Karpas-422 (cell line): Measurements from ENCODE around the gene CAMK2G. TPM values are rescaled to one million over a fixed set of nuclear protein-coding genes. Genes with fewer than 3 reads are reported as not detected.
A peak's percentile ranks its signal among the peaks of the same experiment; 100 is the strongest.

Experiments used
- DNase-seq: peaks from one replicate; pipeline ENCODE4 v3.0.0-alpha.2; 2015
- H2AFZ ChIP-seq: fragments of 200-600 bp; sonication (generic); 2 replicates; pipeline ENCODE4 v1.6.1; 2014; ENCODE audit warnings: antibody characterized with exemption, low read length, mixed read lengths
- H3K27ac ChIP-seq: fragments of 200-600 bp; sonication (generic); 2 replicates; pipeline ENCODE4 v1.5.1; 2014; ENCODE audit warnings: mild to moderate bottlenecking, low read length, moderate library complexity
- H3K27me3 ChIP-seq: fragments of 200-600 bp; sonication (generic); 2 replicates; pipeline ENCODE4 v1.6.1; 2014; ENCODE audit warnings: low read length, mixed read lengths
- H3K36me3 ChIP-seq: fragments of 200-600 bp; sonication (generic); 2 replicates; pipeline ENCODE4 v1.6.1; 2014; ENCODE audit warnings: low read length, mixed read lengths; ENCODE audit not compliant: insufficient read depth
- H3K4me1 ChIP-seq: fragments of 200-600 bp; sonication (generic); 2 replicates; pipeline ENCODE4 v1.6.1; 2014; ENCODE audit warnings: mild to moderate bottlenecking, low read length, mixed read lengths
- H3K4me2 ChIP-seq: fragments of 200-600 bp; sonication (generic); 2 replicates; pipeline ENCODE4 v1.6.1; 2014; ENCODE audit warnings: low read length, low read depth, mild to moderate bottlenecking; ENCODE audit not compliant: poor library complexity, severe bottlenecking
- H3K4me3 ChIP-seq: fragments of 200-600 bp; sonication (generic); 2 replicates; pipeline ENCODE4 v1.5.1; 2014; ENCODE audit warnings: mild to moderate bottlenecking, antibody characterized with exemption, low read length, mixed read lengths
- H3K79me2 ChIP-seq: fragments of 200-600 bp; sonication (generic); 2 replicates; pipeline ENCODE4 v1.6.1; 2014; ENCODE audit warnings: mild to moderate bottlenecking, low read length, mixed read lengths
- H3K9ac ChIP-seq: fragments of 200-600 bp; sonication (generic); 2 replicates; pipeline ENCODE4 v1.6.0; 2014; ENCODE audit warnings: low read length
- H3K9me2 ChIP-seq: fragments of 200-600 bp; sonication (generic), shearing (Covaris generic); replicated peaks from 2 replicates; pipeline ENCODE4 v1.6.0; 2014; ENCODE audit warnings: mild to moderate bottlenecking, low read length, moderate library complexity; ENCODE audit not compliant: insufficient read depth
- H3K9me3 ChIP-seq: fragments of 300-700, 200-600 bp; sonication (generic); 2 replicates; pipeline ENCODE4 v1.6.1; 2014; ENCODE audit warnings: low read length, mixed read lengths
- H4K20me1 ChIP-seq: fragments of 200-600 bp; sonication (generic); 2 replicates; pipeline ENCODE4 v1.6.1; 2014; ENCODE audit warnings: mild to moderate bottlenecking, antibody characterized with exemption, low read length, low read depth; ENCODE audit not compliant: insufficient read depth
- small RNA-seq: library from RNA; depleted of rRNA; stranded (forward); fragments of <200 nt; gene quantifications from one replicate; pipeline ENCODE3, GENCODE V24; 2014
- total RNA-seq: library from RNA; depleted of rRNA; stranded (reverse); fragments of >200 nt; shearing (Covaris generic); gene quantifications from 2 replicates; pipeline ENCODE4 v1.2.3, GENCODE V29; 2014; ENCODE audit warnings: low replicate concordance; rRNA removed

Gene CAMK2G
- total RNA-seq, 1 experiment from 2014 or later, result 28.2 TPM

DNA sequence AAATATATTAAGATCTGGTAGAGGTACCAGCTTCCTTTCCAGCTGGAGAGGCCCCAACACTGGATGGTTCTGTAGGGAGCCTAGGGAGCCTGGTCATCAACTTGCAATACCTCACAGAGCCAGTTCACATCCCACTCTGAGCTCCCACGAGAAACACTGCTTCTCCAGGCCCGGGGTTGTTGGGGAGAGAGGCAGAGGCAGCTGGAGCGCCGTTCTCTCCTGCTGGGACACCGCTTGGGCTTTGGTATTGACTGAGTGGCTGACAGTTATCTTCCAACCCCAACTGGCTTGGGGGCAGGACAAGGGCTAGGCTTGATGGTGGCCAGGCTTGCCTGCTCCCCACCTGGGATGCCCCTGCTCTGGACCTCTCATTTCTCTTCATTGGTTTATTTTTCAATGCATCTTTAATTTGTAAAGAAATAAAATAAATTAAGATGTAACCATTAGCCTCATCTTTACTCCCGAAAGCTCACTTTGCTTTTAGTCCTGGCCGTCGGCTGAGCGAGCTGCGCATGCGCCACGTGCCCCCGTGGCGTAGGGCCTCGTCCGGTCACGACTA, 102.6 kb downstream of the CAMK2G start:
- Histone ChIP-seq H4K20me1 (peaks cover 4% of the 10 kb centered on the region; the same call in 1 of the 2 replicates), H3K4me2 (peak overlapping the region; percentile 99), H3K79me2 (peaks cover 43% of the 10 kb centered on the region)

GRCh38 chr10:73769396-73769795, 105.0 kb downstream of the CAMK2G start:
- Histone ChIP-seq H3K9me3 (no peaks in the 10 kb centered on the region), H3K27ac (peak overlapping the region; percentile 59), H3K4me3 (peak overlapping the region; percentile 24; the same call in 1 of the 2 replicates), H3K79me2 (peaks cover 22% of the 10 kb centered on the region), H2AFZ (no peak overlapping the region), H3K9me2 (no peaks in the 10 kb centered on the region), H3K36me3 (peaks cover 27% of the 10 kb centered on the region; the same call in 1 of the 2 replicates), H3K4me1 (peaks cover 37% of the 10 kb centered on the region), H3K27me3 (no peaks in the 10 kb centered on the region), H3K9ac (peak overlapping the region; percentile 42), H4K20me1 (no peaks in the 10 kb centered on the region), H3K4me2 (peak overlapping the region; percentile 46)
- no peak for DNase-seq

More for the DNA sequence above, 102.6 kb downstream of the CAMK2G start:
- H3K4me1 ChIP-seq, result peaks cover 53% of the 10 kb centered on the region
- H3K27me3 ChIP-seq, result no peaks in the 10 kb centered on the region
- DNase-seq, result peak; percentile 90
- peak overlapping the region; percentile 79 for H3K27ac ChIP-seq
- peaks cover 38% of the 10 kb centered on the region for H3K36me3 ChIP-seq
- H3K4me3 ChIP-seq, result peak overlapping the region; percentile 89
- no peaks in the 10 kb centered on the region for H3K9me2 ChIP-seq
- H2AFZ ChIP-seq, result peak overlapping the region; percentile 76
- H3K9me3 ChIP-seq, result no peaks in the 10 kb centered on the region
- H3K9ac ChIP-seq, result peak overlapping the region; percentile 85

DNA sequence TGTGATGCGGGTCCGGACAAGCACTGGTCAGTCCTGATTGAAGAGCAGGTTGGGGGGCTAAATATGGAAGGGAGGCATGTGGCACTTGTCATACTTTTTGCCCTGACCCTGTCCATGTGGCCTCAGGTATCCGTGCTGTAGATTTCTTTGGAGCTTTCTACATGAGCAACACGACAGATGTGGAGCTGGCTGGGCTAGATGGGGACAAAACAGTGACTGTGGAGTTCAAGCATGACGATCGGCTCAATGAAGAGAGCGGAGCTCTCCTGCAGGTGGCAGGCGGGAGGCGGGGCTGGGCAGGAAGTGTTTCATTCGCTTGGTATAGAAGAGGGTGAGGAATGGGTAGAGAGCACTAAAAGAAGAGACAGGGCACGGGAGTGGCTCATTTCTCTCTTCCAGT, 105.5 kb downstream of the CAMK2G start:
- H3K9me3 ChIP-seq, result no peaks in the 10 kb centered on the region
- peak; percentile 81 for DNase-seq
- H3K36me3 ChIP-seq, result peaks cover 24% of the 10 kb centered on the region; the same call in 1 of the 2 replicates
- H3K4me1 ChIP-seq, result peaks cover 33% of the 10 kb centered on the region
- H3K27me3 ChIP-seq, result no peaks in the 10 kb centered on the region
- peak overlapping the region; percentile 59 for H3K27ac ChIP-seq
- no peak overlapping the region for H2AFZ ChIP-seq
- H3K9ac ChIP-seq, result peak overlapping the region; percentile 42
- peak overlapping the region; percentile 46 for H3K4me2 ChIP-seq
- no peaks in the 10 kb centered on the region for H3K9me2 ChIP-seq
- peaks cover 16% of the 10 kb centered on the region for H3K79me2 ChIP-seq
- no peaks in the 10 kb centered on the region for H4K20me1 ChIP-seq
- peak overlapping the region; percentile 24; the same call in 1 of the 2 replicates for H3K4me3 ChIP-seq

DNA sequence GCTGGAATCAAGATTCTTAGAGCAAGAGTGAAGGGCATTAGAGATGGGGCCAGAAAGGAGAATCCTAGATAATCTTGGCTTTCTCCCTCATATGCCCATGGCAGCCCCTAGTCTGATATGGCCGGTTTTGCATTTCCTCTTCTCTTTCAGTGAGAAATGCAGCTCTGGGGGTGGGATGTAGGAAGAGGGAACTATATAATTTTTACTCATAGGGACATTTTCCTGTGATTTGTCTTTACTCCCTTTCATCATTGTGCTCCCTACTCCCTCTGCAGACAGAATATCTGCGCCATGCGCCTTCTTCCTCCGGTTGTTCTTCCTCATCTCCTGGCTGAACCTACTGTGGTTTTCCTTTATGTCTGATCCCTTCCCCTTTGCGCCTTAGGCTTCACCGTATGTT, 109.3 kb downstream of the CAMK2G start:
- Histone ChIP-seq H3K9me3 (no peaks in the 10 kb centered on the region), H3K4me1 (peaks cover 22% of the 10 kb centered on the region), H3K27ac (no peak overlapping the region), H3K4me2 (no peak overlapping the region), H3K27me3 (no peaks in the 10 kb centered on the region), H3K4me3 (no peak overlapping the region), H2AFZ (no peak overlapping the region), H4K20me1 (no peaks in the 10 kb centered on the region), H3K9me2 (no peaks in the 10 kb centered on the region), H3K9ac (no peak overlapping the region), H3K79me2 (peaks cover 8% of the 10 kb centered on the region; the same call in 1 of the 2 replicates), H3K36me3 (peaks cover 37% of the 10 kb centered on the region)
- no peak for DNase-seq

DNA sequence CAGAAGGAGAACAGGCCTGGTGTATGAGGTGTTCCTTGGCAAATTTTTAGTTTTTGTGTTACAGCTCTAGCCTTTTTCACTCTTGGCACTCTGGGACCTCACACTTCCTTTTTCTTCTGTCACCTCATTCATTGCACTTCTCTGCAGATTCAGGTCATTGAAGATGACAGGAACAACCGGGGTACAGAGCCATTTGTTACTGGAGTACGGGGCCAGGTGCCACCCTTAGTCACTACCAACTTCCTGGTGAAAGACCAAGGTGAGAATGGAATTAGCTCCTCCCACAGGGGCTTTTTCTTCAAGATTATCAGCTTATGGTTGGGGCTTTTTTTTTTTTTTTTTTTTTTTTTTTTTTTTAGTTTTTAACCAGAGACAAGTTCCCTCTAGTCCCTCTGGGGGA, 111.0 kb downstream of the CAMK2G start:
- Histone ChIP-seq H3K27me3 (no peaks in the 10 kb centered on the region), H3K4me1 (peaks cover 16% of the 10 kb centered on the region), H3K4me3 (no peak overlapping the region), H4K20me1 (peaks cover 3% of the 10 kb centered on the region; the same call in 1 of the 2 replicates), H3K4me2 (no peak overlapping the region), H3K9me2 (no peaks in the 10 kb centered on the region), H3K27ac (no peak overlapping the region), H2AFZ (no peak overlapping the region), H3K36me3 (peaks cover 38% of the 10 kb centered on the region), H3K9ac (no peak overlapping the region), H3K79me2 (peaks cover 14% of the 10 kb centered on the region; the same call in 1 of the 2 replicates), H3K9me3 (no peaks in the 10 kb centered on the region)
- no peak for DNase-seq

DNA sequence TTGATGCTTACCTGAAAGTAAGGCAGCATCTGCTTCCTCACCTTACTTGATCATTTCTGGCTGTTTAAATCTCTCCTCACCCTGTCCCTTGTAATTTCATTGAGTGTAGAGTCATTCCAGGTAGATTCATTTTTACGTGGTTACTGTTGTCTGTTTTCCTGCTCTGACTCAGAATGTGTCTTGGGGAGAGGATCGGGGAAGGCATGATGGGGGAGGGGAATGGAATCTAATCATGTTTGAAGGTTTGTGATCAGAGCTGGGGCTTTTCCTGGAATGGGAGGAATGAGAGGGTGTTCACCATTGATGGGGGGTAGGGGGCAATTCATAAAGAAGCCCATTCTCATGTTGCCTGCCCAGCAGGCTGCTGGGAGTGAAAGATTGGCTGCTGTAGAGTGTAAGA, 111.4 kb downstream of the CAMK2G start:
- H3K4me1 ChIP-seq, result peaks cover 13% of the 10 kb centered on the region
- no peak overlapping the region for H3K27ac ChIP-seq
- peaks cover 38% of the 10 kb centered on the region for H3K36me3 ChIP-seq
- no peak overlapping the region for H3K4me3 ChIP-seq
- H3K9ac ChIP-seq, result no peak overlapping the region
- H3K4me2 ChIP-seq, result no peak overlapping the region
- DNase-seq, result no peak
- no peaks in the 10 kb centered on the region for H3K9me2 ChIP-seq
- H3K27me3 ChIP-seq, result no peaks in the 10 kb centered on the region
- H2AFZ ChIP-seq, result no peak overlapping the region
- H3K9me3 ChIP-seq, result no peaks in the 10 kb centered on the region
- peaks cover 3% of the 10 kb centered on the region; the same call in 1 of the 2 replicates for H4K20me1 ChIP-seq
- peaks cover 14% of the 10 kb centered on the region; the same call in 1 of the 2 replicates for H3K79me2 ChIP-seq

Small RNA genes within 50 kb of the gene (small RNA-seq; reads per million reads assigned to genes)
- gene AC022400.9 (not detected), gene ZSWIM8-AS1 (not detected)

Other genes with a start within 250 kb of the CAMK2G start
- gene MYOZ1, start 233.1 kb downstream of the CAMK2G start, total RNA-seq, result not detected in 2 replicates
- gene SYNPO2L, start 218.5 kb downstream of the CAMK2G start, total RNA-seq, result not detected in 2 replicates
- gene AGAP5, start 176.4 kb downstream of the CAMK2G start, total RNA-seq, result 6.7 and 8.1 TPM in 2 replicates
- gene SEC24C, start 130.2 kb downstream of the CAMK2G start, total RNA-seq, result 50.6 and 84.6 TPM in 2 replicates
- gene CHCHD1, start 92.5 kb downstream of the CAMK2G start, total RNA-seq, result 39.0 and 57.5 TPM in 2 replicates
- 33.0 and 49.5 TPM in 2 replicates for gene ZSWIM8, start 88.9 kb downstream of the CAMK2G start, total RNA-seq
- gene NDST2, start 63.0 kb downstream of the CAMK2G start, total RNA-seq, result 38.2 and 47.0 TPM in 2 replicates
- gene PLAU, start 36.6 kb upstream of the CAMK2G start, total RNA-seq, result 3.2 and 6.3 TPM in 2 replicates
- gene VCL, start 123.6 kb upstream of the CAMK2G start, total RNA-seq, result 37.6 and 50.5 TPM in 2 replicates